Caco-2 (cell line): ENCODE measurements around the gene CENPM. TPM values are rescaled to one million over a fixed set of nuclear protein-coding genes. Genes with fewer than 3 reads are reported as not detected.

ENCODE experiments used
- BruUV-seq: library from RNA; stranded (reverse); fragments of 400-500 nt; replicated peaks from 2 replicates; lab custom pipeline; 2021; lab: Mats Ljungman, UMichigan
- CTCF ChIA-PET: fragments of 300-600 bp; sonication (Branson Sonifier 250); formaldehyde crosslinking; loops from one replicate; lab custom pipeline; 2022; ENCODE audit warnings: antibody characterized with exemption; lab: Charles Lee
- POLR2A ChIA-PET: fragments of 300-600 bp; sonication (Branson Sonifier 250); formaldehyde crosslinking; loops from one replicate; lab custom pipeline; 2022; ENCODE audit warnings: antibody characterized with exemption; lab: Charles Lee
- DNase-seq, 2 experiments: peaks; one replicate each; pipeline versions ENCODE4 v3.0.0 to v3.0.0-alpha.2; 2020 to 2022
- H3K27me3 ChIP-seq: replicated peaks from 2 replicates; pipeline ENCODE4 v1.6.0; 2011; ENCODE audit warnings: low read length; ENCODE audit not compliant: control insufficient read depth, insufficient read depth
- H3K36me3 ChIP-seq: 2 replicates; pipeline ENCODE4 v1.5.1; 2011; ENCODE audit warnings: low read length; ENCODE audit not compliant: control insufficient read depth, insufficient read depth
- H3K4me1 ChIP-seq: fragments of 250-450 bp; sonication (Bioruptor Pico); 2 replicates; pipeline ENCODE4 v1.5.1; 2020; ENCODE audit warnings: mild to moderate bottlenecking
- H3K4me3 ChIP-seq: 2 replicates; pipeline ENCODE4 v1.5.1; 2011; ENCODE audit warnings: low read depth, mild to moderate bottlenecking, control low read depth, low read length
- H3K9me3 ChIP-seq: fragments of 250-450 bp; sonication (Bioruptor Pico); 2 replicates; pipeline ENCODE4 v1.5.1; 2020; ENCODE audit warnings: mild to moderate bottlenecking, moderate library complexity
- H3K27ac Mint-ChIP-seq: one replicate; pipeline ENCODE4 v1.8.0; 2022; ENCODE audit warnings: mixed read lengths; ENCODE audit not compliant: unreplicated experiment
- H3K27me3 Mint-ChIP-seq: one replicate; pipeline ENCODE4 v1.8.0; 2022; ENCODE audit warnings: mixed read lengths; ENCODE audit not compliant: insufficient read depth, unreplicated experiment
- H3K36me3 Mint-ChIP-seq: one replicate; pipeline ENCODE4 v1.8.0; 2022; ENCODE audit warnings: mild to moderate bottlenecking, mixed read lengths; ENCODE audit not compliant: insufficient read depth, unreplicated experiment
- H3K4me1 Mint-ChIP-seq: one replicate; pipeline ENCODE4 v1.8.0; 2022; ENCODE audit warnings: low read depth, mixed read lengths; ENCODE audit not compliant: unreplicated experiment
- H3K4me3 Mint-ChIP-seq: one replicate; pipeline ENCODE4 v1.8.0; 2022; ENCODE audit warnings: mild to moderate bottlenecking, moderate library complexity, mixed read lengths; ENCODE audit not compliant: unreplicated experiment
- H3K9me3 Mint-ChIP-seq: one replicate; pipeline ENCODE4 v1.8.0; 2022; ENCODE audit warnings: mixed read lengths; ENCODE audit not compliant: unreplicated experiment
- CTCF ChIP-seq, 2 experiments: fragments of 200-600 bp in 1 of 2; IDR thresholded peaks; 1 replicate in 1 of 2; 2 replicates in 1 of 2; pipeline versions ENCODE4 v1.5.1 to v1.8.0; 2011 to 2022; ENCODE audit warnings: antibody characterized with exemption in 1 of 2, control low read depth in 1 of 2, inconsistent platforms in 1 of 2, low read depth in 1 of 2, low read length in 1 of 2, mild to moderate bottlenecking in 1 of 2, moderate library complexity in 1 of 2; ENCODE audit not compliant: insufficient read depth in 1 of 2, severe bottlenecking in 1 of 2, unreplicated experiment in 1 of 2
- intact Hi-C: fragments of 100-400 bp; cut with micrococcal nuclease; formaldehyde crosslinking; loops from one replicate; pipeline ENCODE4 v1.10.0; 2022; ENCODE audit not compliant: unreplicated experiment
- total RNA-seq: library from RNA; stranded (reverse); gene quantifications from 2 replicates; pipeline ENCODE4 v1.2.3, GENCODE V29; 2022

The CENPM gene
- total RNA-seq, 1 experiment from 2014 or later: 46.4 TPM

DNA sequence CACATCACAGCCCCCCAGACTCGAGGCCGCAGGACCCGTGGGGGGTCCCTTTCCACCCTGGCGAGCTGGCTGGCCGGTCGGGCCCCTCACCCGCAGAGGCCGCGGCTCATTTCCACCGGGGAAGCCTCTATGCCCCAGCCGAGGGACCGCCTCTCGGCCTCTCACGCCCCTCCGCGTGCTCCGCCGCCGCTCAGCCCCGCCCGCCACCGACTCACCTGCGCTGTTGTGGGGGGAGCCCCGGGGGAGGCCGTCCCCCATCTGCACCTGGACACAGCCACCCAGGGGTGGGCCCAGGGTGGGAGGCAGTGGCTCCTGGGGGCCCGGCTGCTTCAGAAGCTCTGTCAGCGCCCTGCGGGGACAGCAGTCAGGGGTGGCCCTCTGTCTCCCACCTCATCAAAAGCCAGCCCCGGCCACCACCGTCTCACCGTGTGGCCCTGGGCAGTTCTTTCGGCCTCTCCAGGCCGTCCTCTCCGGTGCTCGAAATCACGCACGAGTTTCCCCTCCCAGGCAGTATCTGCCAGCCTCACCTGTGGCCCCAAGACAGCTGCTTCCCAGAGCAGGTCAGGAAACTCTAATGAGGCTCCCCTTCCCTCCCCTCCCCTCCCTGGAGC, 35.8 kb downstream of the CENPM start:
- no peaks in the 10 kb centered on the region for H3K4me1 ChIP-seq
- Mint-ChIP-seq H3K9me3 (no peaks in the 10 kb centered on the region), H3K4me1 (peaks cover 7% of the 10 kb centered on the region), H3K27ac (no peak overlapping the region), H3K4me3 (peak overlapping the region; percentile 69), H3K27me3 (peaks cover 14% of the 10 kb centered on the region), H3K36me3 (peaks cover 42% of the 10 kb centered on the region)
- no peak for TF ChIP-seq CTCF (IDR thresholded peaks at IDR 0.05; ENCODE audit: insufficient read depth in 1 of 2, low read depth in 1 of 2, low read length in 1 of 2, severe bottlenecking in 1 of 2, unreplicated experiment in 1 of 2)
- H3K27me3 ChIP-seq: no peaks in the 10 kb centered on the region; the same call in 1 of the 2 replicates
- H3K4me3 ChIP-seq: peak overlapping the region; percentile 37
- CTCF ChIA-PET: interaction anchor here (1.1 to 2.8 kb wide), 2 partner anchors 14 to 26 kb away, joined by 3 to 13 read pairs; no protein-coding TSS in a partner anchor
- peak in 1 of 2 experiments; percentile 30 for DNase-seq
- H3K36me3 ChIP-seq: no peaks in the 10 kb centered on the region
- no peaks in the 10 kb centered on the region for H3K9me3 ChIP-seq
- BruUV-seq: no TSS peak
- intact Hi-C loops: no loop called here
- POLR2A ChIA-PET: no interaction called here

DNA sequence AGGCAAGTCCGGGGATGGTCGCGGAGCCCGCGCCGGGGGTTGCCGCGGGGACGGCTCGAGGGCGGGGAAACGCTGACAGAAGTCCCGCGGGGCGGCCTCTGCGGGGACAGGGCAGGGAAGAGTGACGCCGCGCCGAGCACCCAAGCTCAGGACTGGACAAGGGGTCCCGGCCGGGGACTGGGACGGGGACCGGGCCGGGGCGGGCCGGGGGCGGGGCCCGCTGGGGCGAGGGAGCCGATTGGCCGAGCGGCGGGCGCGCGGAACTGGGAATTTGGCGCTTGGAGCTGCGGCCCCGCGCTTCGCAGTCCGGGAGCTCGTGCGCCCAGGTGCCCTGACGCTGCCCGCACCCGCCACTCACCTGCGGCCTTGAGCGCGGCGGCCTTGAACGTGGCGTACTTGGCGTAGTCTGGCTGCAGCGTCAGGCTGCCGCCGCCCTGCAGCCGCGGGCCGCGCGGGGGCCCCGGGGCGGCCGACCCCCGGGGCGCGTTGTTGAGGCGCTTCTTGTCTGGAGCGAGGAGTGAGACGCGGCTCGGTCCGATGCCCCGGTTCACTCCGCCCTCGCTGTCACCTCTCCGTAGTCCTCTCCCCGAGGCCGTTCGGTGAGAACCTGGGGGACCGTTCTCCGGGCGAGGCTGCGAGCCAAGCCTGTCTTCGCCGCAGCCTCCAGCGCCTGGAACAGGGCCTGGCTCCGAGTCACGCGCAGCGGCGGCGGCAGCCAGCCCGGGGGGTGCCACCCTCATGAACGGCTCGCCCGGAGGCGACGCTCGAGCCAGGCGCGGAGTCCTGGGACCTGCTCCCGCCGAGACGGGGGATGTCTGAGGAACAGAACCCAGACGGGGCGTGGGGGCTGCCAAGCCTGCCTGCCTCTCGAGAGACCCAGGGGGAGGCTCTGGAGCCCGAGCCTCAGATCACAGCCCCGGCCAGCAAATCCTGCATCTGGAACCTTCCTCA, 36.6 kb downstream of the CENPM start:
- Mint-ChIP-seq H3K4me3 (peak overlapping the region; percentile 69), H3K9me3 (no peaks in the 10 kb centered on the region), H3K36me3 (peaks cover 49% of the 10 kb centered on the region), H3K27me3 (peaks cover 13% of the 10 kb centered on the region), H3K27ac (no peak overlapping the region), H3K4me1 (peaks cover 7% of the 10 kb centered on the region)
- no peak for DNase-seq
- CTCF ChIA-PET: interaction anchor here (1.5 kb wide), 1 partner anchor 31 kb away, joined by 4 read pairs; no protein-coding TSS in a partner anchor
- Histone ChIP-seq H3K4me3 (peak overlapping the region; percentile 37), H3K27me3 (no peaks in the 10 kb centered on the region; the same call in 1 of the 2 replicates), H3K4me1 (no peaks in the 10 kb centered on the region), H3K36me3 (no peaks in the 10 kb centered on the region; the same call in 1 of the 2 replicates), H3K9me3 (no peaks in the 10 kb centered on the region)
- POLR2A ChIA-PET: no interaction called here
- intact Hi-C loops: no loop called here
- no peak for TF ChIP-seq CTCF (IDR thresholded peaks at IDR 0.05; ENCODE audit: insufficient read depth in 1 of 2, low read depth in 1 of 2, low read length in 1 of 2, severe bottlenecking in 1 of 2, unreplicated experiment in 1 of 2)
- BruUV-seq: no TSS peak
